Esophagus muscularis mucosa (tissue), 4 donors: ENCODE data around the gene ZIC4.

Source experiments
- CTCF ChIP-seq, 3 experiments: fragments of 200-600 bp in 2 of 3; fragments of 450-650 bp in 1 of 3; sonication (generic) in 2 of 3; IDR thresholded peaks; one replicate each; pipeline ENCODE4 v1.5.1; 2017 to 2019; ENCODE audit warnings: antibody characterized with exemption in 3 of 3, mild to moderate bottlenecking in 2 of 3, moderate library complexity in 1 of 3
- EP300 ChIP-seq: sonication (generic); formaldehyde crosslinking; IDR thresholded peaks from one replicate; pipeline ENCODE4 v1.6.1; 2017; ENCODE audit warnings: antibody characterized with exemption
- POLR2A ChIP-seq: fragments of 450-650 bp; IDR thresholded peaks from one replicate; pipeline ENCODE4 v1.6.1; 2017; ENCODE audit warnings: antibody characterized with exemption, moderate library complexity, mild to moderate bottlenecking, low read depth
- POLR2AphosphoS5 ChIP-seq, 2 donors: sonication (generic); formaldehyde crosslinking; IDR thresholded peaks; one replicate each; pipeline ENCODE4 v1.6.1; 2017; ENCODE audit warnings: antibody characterized with exemption in 2 of 2

- TF ChIP-seq CTCF (IDR thresholded peaks at IDR 0.05) (no peak), EP300 (no peak), POLR2AphosphoS5 (IDR thresholded peaks at IDR 0.05) (no peak), POLR2A (no peak)
Observed at GRCh38 chr3:147358144-147358992, 48.0 kb downstream of the ZIC4 start.
